IPS-18c (cell line): ENCODE data around the gene PNP.
"Not testable (repeated sequence)": the region's sequence is repeated elsewhere in the genome, so short reads cannot be mapped to it uniquely, and the experiment has no call there.

ENCODE experiments used
- H3K4me3 ChIP-seq: 2 replicates; pipeline ENCODE4 v1.7.0; 2013; ENCODE audit warnings: low read depth, mild to moderate bottlenecking, low read length, moderate library complexity; ENCODE audit not compliant: insufficient read depth
- H3K9me3 ChIP-seq: one replicate; pipeline ENCODE4 v1.6.1; 2013; ENCODE audit warnings: mild to moderate bottlenecking, low read length, moderate library complexity; ENCODE audit not compliant: control insufficient read depth, insufficient read depth

PNP gene

GRCh38 chr14:20477211-20477876 lies 8.1 kb downstream of the PNP start:
- H3K4me3 ChIP-seq, result no peak overlapping the region
- no peaks in the 10 kb centered on the region for H3K9me3 ChIP-seq

GRCh38 chr14:20478894-20479293 lies 9.7 kb downstream of the PNP start:
- no peak overlapping the region for H3K4me3 ChIP-seq
- no peaks in the 10 kb centered on the region for H3K9me3 ChIP-seq

- H3K4me3 ChIP-seq, result no peak overlapping the region
- H3K9me3 ChIP-seq, result no peaks in the 10 kb centered on the region
Measured at GRCh38 chr14:20482382-20482781, 13.2 kb downstream of the PNP start.

- Histone ChIP-seq H3K4me3 (no peak overlapping the region), H3K9me3 (no peaks in the 10 kb centered on the region)
Measured at GRCh38 chr14:20485900-20486299, 16.7 kb downstream of the PNP start.

- no peak overlapping the region for H3K4me3 ChIP-seq
Measured at GRCh38 chr14:20486684-20487395, 17.6 kb downstream of the PNP start.

GRCh38 chr14:20487396-20487725 lies 18.2 kb downstream of the PNP start:
- no peak overlapping the region for H3K4me3 ChIP-seq
- H3K9me3 ChIP-seq, result no peaks in the 10 kb centered on the region

More at GRCh38 chr14:20486684-20487395, 17.6 kb downstream of the PNP start:
- H3K9me3 ChIP-seq, result no peaks in the 10 kb centered on the region

GRCh38 chr14:20489093-20489994 lies 20.1 kb downstream of the PNP start:
- Histone ChIP-seq H3K4me3 (no peak overlapping the region), H3K9me3 (no peaks in the 10 kb centered on the region)

- Histone ChIP-seq H3K9me3 (no peaks in the 10 kb centered on the region), H3K4me3 (no peak overlapping the region)
Measured at GRCh38 chr14:20490563-20490962, 21.4 kb downstream of the PNP start.

GRCh38 chr14:20492486-20492885 lies 23.3 kb downstream of the PNP start:
- no peaks in the 10 kb centered on the region for H3K9me3 ChIP-seq
- no peak overlapping the region for H3K4me3 ChIP-seq

GRCh38 chr14:20493634-20494033 lies 24.4 kb downstream of the PNP start:
- H3K9me3 ChIP-seq, result no peaks in the 10 kb centered on the region
- no peak overlapping the region for H3K4me3 ChIP-seq

GRCh38 chr14:20494935-20495766 lies 25.9 kb downstream of the PNP start:
- Histone ChIP-seq H3K4me3 (no peak overlapping the region), H3K9me3 (no peaks in the 10 kb centered on the region)

- Histone ChIP-seq H3K9me3 (no peaks in the 10 kb centered on the region), H3K4me3 (no peak overlapping the region)
Measured at GRCh38 chr14:20498622-20499021, 29.4 kb downstream of the PNP start.

- Histone ChIP-seq H3K4me3 (no peak overlapping the region; the same call in 1 of the 2 replicates), H3K9me3 (no peaks in the 10 kb centered on the region)
Measured at GRCh38 chr14:20499108-20499507, 29.9 kb downstream of the PNP start.

- H3K4me3 ChIP-seq, result no peak overlapping the region
- peaks cover 2% of the 10 kb centered on the region for H3K9me3 ChIP-seq
Measured at GRCh38 chr14:20499881-20500280, 30.7 kb downstream of the PNP start.

GRCh38 chr14:20501346-20501745 lies 32.1 kb downstream of the PNP start:
- peaks cover 3% of the 10 kb centered on the region for H3K9me3 ChIP-seq
- H3K4me3 ChIP-seq, result no peak overlapping the region

GRCh38 chr14:20503898-20504297 lies 34.7 kb downstream of the PNP start:
- Histone ChIP-seq H3K9me3 (peaks cover 3% of the 10 kb centered on the region), H3K4me3 (no peak overlapping the region)

GRCh38 chr14:20506276-20506675 lies 37.1 kb downstream of the PNP start:
- not testable (repeated sequence) for H3K4me3 ChIP-seq, H3K9me3 ChIP-seq
